A549 (cell line): ENCODE measurements around the gene PRR7. TPM values are rescaled to one million over a fixed set of nuclear protein-coding genes. Genes with fewer than 3 reads are reported as not detected.
"Not testable (repeated sequence)": the region's sequence is repeated elsewhere in the genome, so short reads cannot be mapped to it uniquely, and the experiment has no call there.

Source experiments
- ATAC-seq, 2 experiments: fragments of 200-7000 bp in 1 of 2; fragments of >200 bp in 1 of 2; cut with Nextera tagmentation in 1 of 2; cut with Tn5 transposase in 1 of 2; 3 replicates each; pipeline versions ENCODE4 v1.8.0 to v1.9.1; 2018 to 2020; ENCODE audit warnings: mild to moderate bottlenecking in 1 of 2, moderate library complexity in 1 of 2
- CTCF ChIA-PET: fragments of 300-600 bp; sonication (Branson Sonifier 250); formaldehyde crosslinking; extraction: SDS; loops from one replicate; lab custom pipeline; 2021; ENCODE audit warnings: antibody characterized with exemption, inconsistent platforms; lab: Yijun Ruan, JAX
- POLR2A ChIA-PET: fragments of 350-600 bp; formaldehyde crosslinking; extraction: SDS; loops from one replicate; lab custom pipeline; 2021; ENCODE audit warnings: antibody characterized with exemption, inconsistent platforms; lab: Yijun Ruan, JAX
- DNase-seq, 2 experiments: peaks; one replicate each; pipeline versions ENCODE4 v3.0.0 to v3.0.0-alpha.2; 2011 to 2016; ENCODE audit warnings: low read depth in 1 of 2, low spot score in 1 of 2
- FAIRE-seq: peaks from 2 replicates; lab custom pipeline; 2011; peaks lifted over from hg19 to GRCh38; lab: Jason Lieb, UNC
- H3K27ac ChIP-seq, 2 experiments: fragments of >200 bp; sonication (Bioruptor Twin); formaldehyde crosslinking; 3 replicates each; pipeline ENCODE4 v1.5.1; 2016 to 2017
- H3K4me1 ChIP-seq: fragments of >200 bp; sonication (Bioruptor Twin); formaldehyde crosslinking; 3 replicates; pipeline ENCODE4 v1.6.1; 2016
- H3K4me2 ChIP-seq: fragments of >200 bp; sonication (Bioruptor Twin); formaldehyde crosslinking; 3 replicates; pipeline ENCODE4 v1.6.1; 2016
- H3K4me3 ChIP-seq: fragments of >200 bp; sonication (Bioruptor Twin); formaldehyde crosslinking; 3 replicates; pipeline ENCODE4 v1.5.1; 2016
- H3K9me3 ChIP-seq: fragments of >200 bp; sonication (Bioruptor Twin); formaldehyde crosslinking; 3 replicates; pipeline ENCODE4 v1.6.1; 2016
- CBX8 ChIP-seq: fragments of 200-600 bp; sonication (generic); IDR thresholded peaks from 2 replicates; pipeline ENCODE4 v1.6.1; 2016
- CHD2 ChIP-seq: fragments of 150-350 bp; IDR thresholded peaks from 2 replicates; pipeline ENCODE4 v1.6.1; 2014; ENCODE audit warnings: low read length; ENCODE audit not compliant: partially characterized antibody
- EHMT2 ChIP-seq: fragments of 200-600 bp; sonication (generic); IDR thresholded peaks from 2 replicates; pipeline ENCODE4 v1.6.1; 2016; ENCODE audit warnings: antibody characterized with exemption, low read depth, mild to moderate bottlenecking, moderate library complexity
- EP300 ChIP-seq, 2 experiments: fragments of >200 bp; sonication (Bioruptor Twin); formaldehyde crosslinking; IDR thresholded peaks; 2 replicates in 1 of 2; 3 replicates in 1 of 2; pipeline ENCODE4 v1.6.1; 2016 to 2017
- FOSB ChIP-seq: fragments of 250-450 bp; sonication (Bioruptor Pico); IDR thresholded peaks from 2 replicates; pipeline ENCODE4 v1.5.0; 2020; ENCODE audit warnings: mild to moderate bottlenecking, moderate library complexity
- GATA3 ChIP-seq: IDR thresholded peaks from 2 replicates; pipeline ENCODE4 v1.6.1; 2012; ENCODE audit warnings: borderline replicate concordance
- HOXA7 ChIP-seq: fragments of 250-450 bp; sonication (Bioruptor Pico); IDR thresholded peaks from 2 replicates; pipeline ENCODE4 v1.5.0; 2020; ENCODE audit warnings: mild to moderate bottlenecking, moderate library complexity
- HOXB13 ChIP-seq: fragments of 250-450 bp; sonication (Bioruptor Pico); IDR thresholded peaks from 2 replicates; pipeline ENCODE4 v1.5.0; 2020; ENCODE audit warnings: low read depth, mild to moderate bottlenecking, moderate library complexity
- JUNB ChIP-seq: fragments of >200 bp; sonication (Bioruptor Twin); formaldehyde crosslinking; IDR thresholded peaks from 2 replicates; pipeline ENCODE4 v1.6.1; 2016
- KDM5A ChIP-seq: fragments of 200-600 bp; sonication (generic); IDR thresholded peaks from 2 replicates; pipeline ENCODE4 v1.6.1; 2016; ENCODE audit warnings: antibody characterized with exemption, mild to moderate bottlenecking
- MAX ChIP-seq: IDR thresholded peaks from 2 replicates; pipeline ENCODE4 v1.6.1; 2012
- MAZ ChIP-seq: fragments of 150-350 bp; IDR thresholded peaks from 2 replicates; pipeline ENCODE4 v1.6.1; 2014; ENCODE audit warnings: antibody characterized with exemption, low read depth, low read length, borderline replicate concordance
- MYC ChIP-seq: IDR thresholded peaks from 2 replicates; pipeline ENCODE4 v1.6.1; 2012; ENCODE audit warnings: mild to moderate bottlenecking, inconsistent platforms, low read length, improper control_type of control experiment, borderline replicate concordance
- POLR2A ChIP-seq: IDR thresholded peaks from 2 replicates; pipeline ENCODE4 v1.6.1; 2012; ENCODE audit warnings: mild to moderate bottlenecking, low read length
- RAD21 ChIP-seq, 2 experiments: fragments of >200 bp in 1 of 2; sonication (Bioruptor Twin) in 1 of 2; formaldehyde crosslinking in 1 of 2; IDR thresholded peaks in 1 of 2; conservative IDR thresholded peaks in 1 of 2; 2 replicates in 1 of 2; 3 replicates in 1 of 2; pipeline ENCODE4 v1.6.1; 2012 to 2018; ENCODE audit warnings: inconsistent platforms in 1 of 2
- RARB ChIP-seq: fragments of 250-450 bp; sonication (Bioruptor Pico); IDR thresholded peaks from 2 replicates; pipeline ENCODE4 v1.8.0; 2021; ENCODE audit warnings: mild to moderate bottlenecking, moderate library complexity
- RCOR1 ChIP-seq: fragments of 150-350 bp; IDR thresholded peaks from 2 replicates; pipeline ENCODE4 v1.6.1; 2014; ENCODE audit warnings: antibody characterized with exemption, low read length, low read depth
- SREBF2 ChIP-seq: fragments of 450-650 bp; IDR thresholded peaks from 2 replicates; pipeline ENCODE4 v1.6.1; 2014; ENCODE audit warnings: mild to moderate bottlenecking, moderate library complexity
- WGBS: methylation state at CpG from one replicate; pipeline ENCODE4 v1.1.6; 2017; ENCODE audit errors: missing lambda C conversion rate; 5-methylcytosine and 5-hydroxymethylcytosine counted together
- polyA plus RNA-seq, 4 experiments: library from polyadenylated mRNA; depleted of rRNA in 3 of 4; stranded (reverse); fragments of >200 nt; fragmentation: RNase III in 1 of 4; extraction: RNeasy Plus Mini Kit Qiagen cat#74134 plus additional on column Dnase treatment in 1 of 4; gene quantifications; 2 replicates in 3 of 4; 3 replicates in 1 of 4; pipeline ENCODE4 v1.2.3, GENCODE V29; 2011 to 2017
- TF ChIP-seq, protein P1 (sequence below): IDR thresholded peaks from 2 replicates; pipeline ENCODE4 v1.6.1; 2012; ENCODE audit warnings: low read depth, borderline replicate concordance
- TF ChIP-seq, protein P2 (sequence below): fragments of >200 bp; sonication (Bioruptor Twin); formaldehyde crosslinking; IDR thresholded peaks from 3 replicates; pipeline ENCODE4 v1.5.1; 2016

PRR7 gene
- polyA plus RNA-seq, 2 of the 4 experiments (the other 2 are of a cell fraction): 2.2 to 11.0 TPM

- TF ChIP-seq MYC: no peak
These were observed 33.9 kb upstream of the PRR7 start (continued) for GRCh38 chr5:177412603-177413233.

DNA sequence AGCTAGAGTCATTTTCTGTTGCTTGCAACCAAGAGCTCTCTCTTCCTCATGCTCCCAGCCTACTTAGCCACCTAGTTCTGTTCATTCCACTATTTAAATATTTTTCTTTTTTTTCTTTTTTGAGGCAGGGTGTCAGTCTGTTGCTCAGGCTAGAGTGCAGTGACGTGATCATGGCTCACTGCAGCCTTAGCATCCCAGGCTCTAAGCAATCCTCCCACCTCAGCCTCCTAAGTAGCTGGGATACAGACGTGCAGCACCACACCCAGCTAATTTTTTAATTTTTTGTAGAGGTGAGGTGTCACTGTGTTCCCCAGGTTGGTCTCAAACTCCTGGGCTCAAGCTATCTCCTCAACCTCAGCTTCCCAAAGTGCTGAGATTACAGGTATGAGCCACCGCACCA, 32.1 kb upstream of the PRR7 start:
- TF ChIP-seq, protein P1, sequence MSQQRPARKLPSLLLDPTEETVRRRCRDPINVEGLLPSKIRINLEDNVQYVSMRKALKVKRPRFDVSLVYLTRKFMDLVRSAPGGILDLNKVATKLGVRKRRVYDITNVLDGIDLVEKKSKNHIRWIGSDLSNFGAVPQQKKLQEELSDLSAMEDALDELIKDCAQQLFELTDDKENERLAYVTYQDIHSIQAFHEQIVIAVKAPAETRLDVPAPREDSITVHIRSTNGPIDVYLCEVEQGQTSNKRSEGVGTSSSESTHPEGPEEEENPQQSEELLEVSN: no peak
- TF ChIP-seq JUNB (no peak), SREBF2 (no peak), RCOR1 (no peak), MAX (no peak), CBX8 (no peak), MAZ (no peak)
- 72% methylated on average over 3 of the region's 3 CpGs for WGBS
- DNase-seq (no peak), FAIRE-seq (no peak), ATAC-seq (no peak)
- Histone ChIP-seq H3K9me3 (no peaks in the 10 kb centered on the region), H3K4me1 (no peaks in the 10 kb centered on the region), H3K27ac (no peak overlapping the region), H3K4me3 (no peak overlapping the region), H3K4me2 (no peak overlapping the region)
- ChIA-PET CTCF (interaction anchor here (1.2 to 43.1 kb wide), 5 partner anchors 10 to 96 kb away, joined by 4 to 1107 read pairs (median 131); partner anchors contain the start of genes PRR7 and SLC34A1), POLR2A (interaction anchor here (1.2 to 1.7 kb wide), 2 partner anchors 10 to 11 kb away, joined by 4 to 5 read pairs; no protein-coding TSS in a partner anchor)

DNA sequence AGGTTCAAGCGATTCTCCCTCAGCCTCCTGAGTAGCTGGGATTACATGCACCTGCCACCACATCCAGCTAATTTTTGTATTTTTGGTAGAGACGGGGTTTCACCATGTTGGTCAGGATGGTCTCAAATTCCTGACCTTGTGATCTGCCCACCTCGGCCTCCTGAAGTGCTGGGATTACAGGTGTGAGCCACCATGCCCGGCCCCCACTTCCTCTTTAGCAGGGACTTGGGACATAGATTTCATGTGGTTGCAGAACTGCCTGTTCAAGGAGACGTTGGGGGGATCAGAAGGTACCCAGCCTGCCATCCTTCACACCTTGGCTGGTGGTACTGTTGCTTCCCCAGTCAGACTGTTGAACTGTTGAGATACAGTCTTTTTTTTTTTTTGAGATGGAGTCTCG, 29.5 kb upstream of the PRR7 start:
- DNase-seq, H3K4me3 ChIP-seq, H3K9me3 ChIP-seq, H3K4me1 ChIP-seq, FAIRE-seq, H3K27ac ChIP-seq, H3K4me2 ChIP-seq, ATAC-seq: not testable (repeated sequence)
- POLR2A ChIA-PET: interaction anchor here (1.1 kb wide), 1 partner anchor 14 kb away, joined by 3 read pairs; no protein-coding TSS in a partner anchor
- WGBS: 78% methylated on average over 6 of the region's 6 CpGs
- CTCF ChIA-PET: interaction anchor here (8.9 to 43.1 kb wide), 3 partner anchors 12 to 38 kb away, joined by 131 to 1107 read pairs (median 871); partner anchors contain the start of genes PRR7 and SLC34A1

DNA sequence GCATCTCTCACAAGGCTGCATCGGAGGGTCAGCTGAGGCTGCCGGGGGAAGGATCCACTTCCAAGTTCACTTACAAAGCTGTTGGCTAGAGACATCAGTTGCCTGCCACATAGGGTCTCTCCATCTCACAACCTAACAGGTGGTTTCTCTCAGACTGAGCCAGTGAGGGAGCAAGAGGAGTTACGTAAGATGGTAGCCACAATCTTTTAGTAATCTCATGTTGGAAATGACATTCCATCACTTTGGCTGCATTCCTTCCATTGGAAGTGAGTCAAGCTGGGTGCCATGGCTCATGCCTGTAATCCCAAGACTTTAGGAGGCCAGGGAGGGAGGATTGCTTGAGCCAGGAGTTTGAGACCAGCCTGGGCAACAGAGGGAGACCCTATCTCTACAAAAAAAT, 27.6 kb upstream of the PRR7 start:
- Histone ChIP-seq H3K4me2 (no peak overlapping the region), H3K4me3 (no peak overlapping the region), H3K27ac (no peak overlapping the region), H3K9me3 (no peaks in the 10 kb centered on the region), H3K4me1 (no peaks in the 10 kb centered on the region)
- no peak for DNase-seq
- CTCF ChIA-PET: interaction anchor here (1.1 to 43.1 kb wide), 5 partner anchors 14 to 109 kb away, joined by 3 to 1107 read pairs (median 131); partner anchors contain the start of genes PRR7 and SLC34A1
- POLR2A ChIA-PET: interaction anchor here (0.8 kb wide), 1 partner anchor 14 kb away, joined by 3 read pairs; no protein-coding TSS in a partner anchor
- WGBS: 96% methylated on average over 3 of the region's 3 CpGs
- no peak for TF ChIP-seq GATA3
- no peak for TF ChIP-seq RARB (CRISPR knock-in tag)
- no peak for TF ChIP-seq MYC
- TF ChIP-seq, protein P2, sequence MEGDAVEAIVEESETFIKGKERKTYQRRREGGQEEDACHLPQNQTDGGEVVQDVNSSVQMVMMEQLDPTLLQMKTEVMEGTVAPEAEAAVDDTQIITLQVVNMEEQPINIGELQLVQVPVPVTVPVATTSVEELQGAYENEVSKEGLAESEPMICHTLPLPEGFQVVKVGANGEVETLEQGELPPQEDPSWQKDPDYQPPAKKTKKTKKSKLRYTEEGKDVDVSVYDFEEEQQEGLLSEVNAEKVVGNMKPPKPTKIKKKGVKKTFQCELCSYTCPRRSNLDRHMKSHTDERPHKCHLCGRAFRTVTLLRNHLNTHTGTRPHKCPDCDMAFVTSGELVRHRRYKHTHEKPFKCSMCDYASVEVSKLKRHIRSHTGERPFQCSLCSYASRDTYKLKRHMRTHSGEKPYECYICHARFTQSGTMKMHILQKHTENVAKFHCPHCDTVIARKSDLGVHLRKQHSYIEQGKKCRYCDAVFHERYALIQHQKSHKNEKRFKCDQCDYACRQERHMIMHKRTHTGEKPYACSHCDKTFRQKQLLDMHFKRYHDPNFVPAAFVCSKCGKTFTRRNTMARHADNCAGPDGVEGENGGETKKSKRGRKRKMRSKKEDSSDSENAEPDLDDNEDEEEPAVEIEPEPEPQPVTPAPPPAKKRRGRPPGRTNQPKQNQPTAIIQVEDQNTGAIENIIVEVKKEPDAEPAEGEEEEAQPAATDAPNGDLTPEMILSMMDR: no peak
- no peak for TF ChIP-seq FOSB (CRISPR knock-in tag)
- no peak for TF ChIP-seq MAZ
- no peak for TF ChIP-seq HOXA7 (CRISPR knock-in tag)
- TF ChIP-seq JUNB: no peak
- TF ChIP-seq EHMT2: no peak
- TF ChIP-seq EP300 (IDR thresholded peaks at IDR 0.05): no peak
- TF ChIP-seq HOXB13 (CRISPR knock-in tag): no peak
- TF ChIP-seq RAD21 (conservative IDR thresholded peaks at IDR 0.05 in 1 of 2, IDR thresholded peaks at IDR 0.05 in 1 of 2): no peak
- TF ChIP-seq POLR2A: no peak
- TF ChIP-seq KDM5A: no peak
- TF ChIP-seq CHD2: no peak
- no peak for ATAC-seq
- no peak for FAIRE-seq

GRCh38 chr5:177420472-177420871, 26.1 kb upstream of the PRR7 start:
- CTCF ChIA-PET: interaction anchor here (2.1 to 36.0 kb wide), 4 partner anchors 8 to 28 kb away, joined by 7 to 871 read pairs (median 142); partner anchors contain the start of gene PRR7

More at GRCh38 chr5:177420472-177420871, 26.1 kb upstream of the PRR7 start:
- DNase-seq, POLR2A ChIA-PET, ATAC-seq, H3K4me3 ChIP-seq, H3K9me3 ChIP-seq, H3K4me1 ChIP-seq, FAIRE-seq, H3K27ac ChIP-seq, H3K4me2 ChIP-seq: not testable (repeated sequence)
- WGBS: 54% methylated on average over 7 of the region's 7 CpGs
